Measurements from ENCODE around the gene CDYL. TPM values are rescaled to one million over a fixed set of nuclear protein-coding genes. Genes with fewer than 3 reads are reported as not detected.

The CDYL gene
- total RNA-seq, 6 experiments from 2014 or later = 28.4 to 34.8 (median 33.8) TPM

DNA sequence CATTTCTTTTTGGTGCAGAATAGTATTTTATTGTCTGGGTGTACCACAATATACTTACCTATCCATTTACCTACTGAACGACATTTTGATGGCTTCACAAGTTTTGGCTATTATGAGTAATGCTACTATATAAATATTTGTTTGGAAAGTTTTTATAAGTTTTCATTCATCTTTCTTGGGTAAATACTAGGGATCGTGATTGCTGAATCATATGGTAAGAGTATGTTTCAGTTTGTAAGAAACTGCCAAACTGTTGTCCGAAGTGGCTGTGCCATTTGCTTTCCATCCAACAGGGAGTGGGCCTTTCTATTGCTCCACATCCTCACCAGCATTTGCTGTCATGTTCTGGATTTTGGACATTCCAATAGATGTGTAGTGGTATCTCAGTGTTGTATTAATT lies 104.2 kb downstream of the CDYL start:
- no peaks in the 10 kb centered on the region for H3K36me3 Mint-ChIP-seq (ENCODE audit: low read depth)
- peaks cover 29% of the 10 kb centered on the region for H3K4me1 Mint-ChIP-seq (ENCODE audit: low read depth)
- H3K9me3 Mint-ChIP-seq = no peaks in the 10 kb centered on the region
- DNase-seq = no peak
- TF ChIP-seq, protein P1, sequence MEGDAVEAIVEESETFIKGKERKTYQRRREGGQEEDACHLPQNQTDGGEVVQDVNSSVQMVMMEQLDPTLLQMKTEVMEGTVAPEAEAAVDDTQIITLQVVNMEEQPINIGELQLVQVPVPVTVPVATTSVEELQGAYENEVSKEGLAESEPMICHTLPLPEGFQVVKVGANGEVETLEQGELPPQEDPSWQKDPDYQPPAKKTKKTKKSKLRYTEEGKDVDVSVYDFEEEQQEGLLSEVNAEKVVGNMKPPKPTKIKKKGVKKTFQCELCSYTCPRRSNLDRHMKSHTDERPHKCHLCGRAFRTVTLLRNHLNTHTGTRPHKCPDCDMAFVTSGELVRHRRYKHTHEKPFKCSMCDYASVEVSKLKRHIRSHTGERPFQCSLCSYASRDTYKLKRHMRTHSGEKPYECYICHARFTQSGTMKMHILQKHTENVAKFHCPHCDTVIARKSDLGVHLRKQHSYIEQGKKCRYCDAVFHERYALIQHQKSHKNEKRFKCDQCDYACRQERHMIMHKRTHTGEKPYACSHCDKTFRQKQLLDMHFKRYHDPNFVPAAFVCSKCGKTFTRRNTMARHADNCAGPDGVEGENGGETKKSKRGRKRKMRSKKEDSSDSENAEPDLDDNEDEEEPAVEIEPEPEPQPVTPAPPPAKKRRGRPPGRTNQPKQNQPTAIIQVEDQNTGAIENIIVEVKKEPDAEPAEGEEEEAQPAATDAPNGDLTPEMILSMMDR (IDR thresholded peaks at IDR 0.05) = no peak
- H3K4me3 Mint-ChIP-seq = no peak overlapping the region
- no peaks in the 10 kb centered on the region for H3K27me3 Mint-ChIP-seq (ENCODE audit: insufficient read depth)
- H3K27ac Mint-ChIP-seq = no peak overlapping the region

DNA sequence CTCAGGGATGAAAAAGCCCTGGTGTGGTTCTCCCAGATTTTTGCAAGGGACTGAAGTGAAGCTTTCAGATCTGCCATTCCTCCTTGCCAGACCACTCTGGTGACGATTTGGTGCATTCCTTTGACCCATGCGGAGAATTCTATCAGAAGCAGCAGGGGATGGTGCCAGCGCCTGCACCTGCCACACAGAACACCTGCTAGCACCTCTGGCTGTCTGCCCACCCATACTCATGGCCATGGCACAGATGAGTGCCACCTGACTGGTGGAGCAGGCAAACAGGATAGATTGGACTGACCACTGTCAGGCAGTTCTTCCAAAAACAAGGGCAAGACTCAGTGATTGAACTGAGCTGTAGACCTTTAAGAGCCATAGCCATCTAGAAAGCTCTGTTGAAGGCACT lies 107.1 kb downstream of the CDYL start:
- no peak for DNase-seq
- peaks cover 14% of the 10 kb centered on the region; the same call in 1 of the 2 replicates for H3K4me1 Mint-ChIP-seq (ENCODE audit: low read depth)
- no peak overlapping the region for H3K27ac Mint-ChIP-seq
- H3K9me3 Mint-ChIP-seq = no peaks in the 10 kb centered on the region
- H3K27me3 Mint-ChIP-seq (ENCODE audit: insufficient read depth) = no peaks in the 10 kb centered on the region
- peaks cover 4% of the 10 kb centered on the region; the same call in 1 of the 2 replicates for H3K36me3 Mint-ChIP-seq (ENCODE audit: low read depth)
- no peak overlapping the region for H3K4me3 Mint-ChIP-seq
- TF ChIP-seq, protein P1 (IDR thresholded peaks at IDR 0.05) = no peak

DNA sequence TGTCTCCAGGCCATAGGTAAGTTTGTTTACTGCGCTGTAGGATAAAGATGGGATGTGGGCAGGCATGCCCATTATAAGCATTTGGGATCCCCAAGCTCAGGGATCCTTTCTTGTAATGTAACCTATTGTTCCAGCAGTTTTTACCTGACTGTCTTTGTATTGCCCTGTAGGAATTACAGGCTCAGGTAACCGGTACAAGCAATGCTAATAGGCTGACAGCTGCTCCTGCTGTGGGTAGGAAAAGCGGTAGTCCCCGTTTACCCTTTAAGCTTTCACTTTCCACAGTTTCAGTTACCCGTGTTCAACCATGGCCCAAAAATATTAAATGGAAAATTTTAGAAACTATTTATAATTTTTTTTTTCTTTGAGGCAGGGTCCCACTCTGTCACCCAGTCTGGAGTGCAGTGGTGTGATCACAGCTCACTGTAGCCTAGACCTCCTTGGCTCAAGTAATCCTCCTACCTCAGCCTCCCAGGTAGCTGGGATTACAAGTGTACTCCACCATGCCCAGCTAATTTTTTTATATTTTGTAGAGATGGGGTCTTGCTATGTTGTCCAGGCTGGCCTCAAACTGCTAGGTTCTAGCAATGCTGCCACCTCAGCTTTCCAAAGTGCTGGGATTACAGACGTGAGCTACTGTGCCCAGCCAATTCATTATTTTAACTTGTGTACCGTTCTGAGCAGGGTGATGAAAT lies 108.6 kb downstream of the CDYL start:
- Mint-ChIP-seq H3K4me1 (ENCODE audit: low read depth) (peaks cover 14% of the 10 kb centered on the region; the same call in 1 of the 2 replicates), H3K27ac (no peak overlapping the region), H3K27me3 (ENCODE audit: insufficient read depth) (no peaks in the 10 kb centered on the region), H3K4me3 (no peak overlapping the region), H3K36me3 (ENCODE audit: low read depth) (peaks cover 4% of the 10 kb centered on the region; the same call in 1 of the 2 replicates), H3K9me3 (no peaks in the 10 kb centered on the region)
- DNase-seq = no peak
- TF ChIP-seq, protein P1 (IDR thresholded peaks at IDR 0.05) = no peak

DNA sequence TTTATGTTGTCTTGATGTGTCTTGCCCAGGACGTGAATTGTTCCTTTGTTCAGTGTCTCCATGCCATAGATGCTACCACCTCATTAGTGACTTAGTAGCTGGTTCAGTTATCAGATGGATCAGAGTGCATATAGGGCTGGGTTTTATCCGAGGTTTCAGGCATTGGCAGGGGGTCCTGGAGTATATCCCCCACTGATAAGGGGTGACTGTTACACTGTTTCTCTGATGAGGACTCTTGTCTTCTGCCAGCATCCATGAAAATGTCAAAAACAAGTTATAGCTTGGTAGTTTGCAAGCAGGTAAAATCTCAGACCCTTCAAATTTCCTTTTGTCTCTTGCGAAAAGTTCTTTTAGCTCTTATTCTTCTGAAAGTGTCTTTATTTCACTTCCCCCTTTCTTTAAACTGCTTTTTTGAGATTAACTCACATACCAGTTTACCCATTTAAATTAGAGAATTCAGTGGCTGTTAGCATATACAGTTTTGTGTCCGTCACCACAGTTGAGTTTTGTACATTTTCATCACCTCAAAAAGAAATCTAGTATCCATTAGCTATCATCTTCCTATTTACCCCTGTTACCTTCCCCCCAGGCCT lies 109.2 kb downstream of the CDYL start:
- no peak for DNase-seq
- no peaks in the 10 kb centered on the region for H3K27me3 Mint-ChIP-seq (ENCODE audit: insufficient read depth)

DNA sequence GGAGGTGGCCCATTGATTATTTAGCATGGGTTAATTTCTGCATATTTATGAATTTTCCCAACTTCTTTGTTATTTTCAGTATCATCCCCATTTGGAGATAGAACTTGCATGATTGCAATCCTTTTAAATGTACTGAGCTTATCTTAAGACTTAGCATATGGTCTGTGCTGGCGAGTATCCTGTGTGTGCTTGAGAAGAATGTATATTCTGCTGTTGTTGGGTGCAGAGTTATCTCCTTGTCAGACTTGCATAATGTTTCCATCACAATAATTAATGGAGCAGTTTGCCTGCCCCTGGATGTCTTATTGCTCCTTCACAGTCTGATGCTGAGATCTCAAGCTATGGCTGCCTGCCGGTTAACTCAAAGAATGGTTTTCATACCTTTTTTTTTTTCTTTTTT lies 112.6 kb downstream of the CDYL start:
- Mint-ChIP-seq H3K4me3 (no peak overlapping the region), H3K27ac (no peak overlapping the region), H3K9me3 (no peaks in the 10 kb centered on the region), H3K27me3 (ENCODE audit: insufficient read depth) (no peaks in the 10 kb centered on the region), H3K36me3 (ENCODE audit: low read depth) (peaks cover 11% of the 10 kb centered on the region), H3K4me1 (ENCODE audit: low read depth) (no peaks in the 10 kb centered on the region)
- DNase-seq = no peak
- TF ChIP-seq, protein P1 (IDR thresholded peaks at IDR 0.05) = no peak

More for the DNA sequence above, 109.2 kb downstream of the CDYL start:
- Mint-ChIP-seq H3K36me3 (ENCODE audit: low read depth) (peaks cover 4% of the 10 kb centered on the region; the same call in 1 of the 2 replicates), H3K27ac (no peak overlapping the region), H3K9me3 (no peaks in the 10 kb centered on the region), H3K4me1 (ENCODE audit: low read depth) (peaks cover 7% of the 10 kb centered on the region; the same call in 1 of the 2 replicates), H3K4me3 (no peak overlapping the region)
- TF ChIP-seq, protein P1 (IDR thresholded peaks at IDR 0.05) = no peak

All from HFFc6 (cell line).